WI38 (cell line): Measurements from ENCODE around the gene ABCC2.

Source experiments
- H3K4me3 ChIP-seq: 2 replicates; pipeline ENCODE4 v1.5.1; 2011; ENCODE audit warnings: low read depth, mild to moderate bottlenecking, control low read depth, low read length
- TF ChIP-seq, protein P1 (sequence below): IDR thresholded peaks from 2 replicates; pipeline ENCODE4 v1.5.1; 2012; ENCODE audit warnings: low read depth, mild to moderate bottlenecking, control low read depth, low read length

Gene ABCC2

DNA sequence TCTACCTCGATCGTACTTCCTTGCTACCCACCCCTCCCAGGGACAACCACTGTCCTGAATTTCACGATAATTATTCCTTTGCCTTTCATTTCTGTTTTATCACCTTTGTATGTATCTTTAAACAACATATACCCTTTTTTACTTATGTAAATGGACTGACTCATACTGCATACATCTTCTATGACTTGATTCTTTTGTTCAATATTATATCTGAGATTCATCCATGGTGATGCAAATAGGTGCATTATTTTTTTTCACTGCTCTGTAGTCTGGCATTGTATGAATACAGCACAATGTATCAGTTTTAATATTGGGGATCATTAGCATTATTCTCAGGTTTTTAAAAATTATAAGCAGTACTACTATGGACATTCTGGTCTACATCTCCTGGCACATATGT, 69.4 kb downstream of the ABCC2 start:
- no peak overlapping the region for H3K4me3 ChIP-seq
- TF ChIP-seq, protein P1, sequence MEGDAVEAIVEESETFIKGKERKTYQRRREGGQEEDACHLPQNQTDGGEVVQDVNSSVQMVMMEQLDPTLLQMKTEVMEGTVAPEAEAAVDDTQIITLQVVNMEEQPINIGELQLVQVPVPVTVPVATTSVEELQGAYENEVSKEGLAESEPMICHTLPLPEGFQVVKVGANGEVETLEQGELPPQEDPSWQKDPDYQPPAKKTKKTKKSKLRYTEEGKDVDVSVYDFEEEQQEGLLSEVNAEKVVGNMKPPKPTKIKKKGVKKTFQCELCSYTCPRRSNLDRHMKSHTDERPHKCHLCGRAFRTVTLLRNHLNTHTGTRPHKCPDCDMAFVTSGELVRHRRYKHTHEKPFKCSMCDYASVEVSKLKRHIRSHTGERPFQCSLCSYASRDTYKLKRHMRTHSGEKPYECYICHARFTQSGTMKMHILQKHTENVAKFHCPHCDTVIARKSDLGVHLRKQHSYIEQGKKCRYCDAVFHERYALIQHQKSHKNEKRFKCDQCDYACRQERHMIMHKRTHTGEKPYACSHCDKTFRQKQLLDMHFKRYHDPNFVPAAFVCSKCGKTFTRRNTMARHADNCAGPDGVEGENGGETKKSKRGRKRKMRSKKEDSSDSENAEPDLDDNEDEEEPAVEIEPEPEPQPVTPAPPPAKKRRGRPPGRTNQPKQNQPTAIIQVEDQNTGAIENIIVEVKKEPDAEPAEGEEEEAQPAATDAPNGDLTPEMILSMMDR, result no peak

DNA sequence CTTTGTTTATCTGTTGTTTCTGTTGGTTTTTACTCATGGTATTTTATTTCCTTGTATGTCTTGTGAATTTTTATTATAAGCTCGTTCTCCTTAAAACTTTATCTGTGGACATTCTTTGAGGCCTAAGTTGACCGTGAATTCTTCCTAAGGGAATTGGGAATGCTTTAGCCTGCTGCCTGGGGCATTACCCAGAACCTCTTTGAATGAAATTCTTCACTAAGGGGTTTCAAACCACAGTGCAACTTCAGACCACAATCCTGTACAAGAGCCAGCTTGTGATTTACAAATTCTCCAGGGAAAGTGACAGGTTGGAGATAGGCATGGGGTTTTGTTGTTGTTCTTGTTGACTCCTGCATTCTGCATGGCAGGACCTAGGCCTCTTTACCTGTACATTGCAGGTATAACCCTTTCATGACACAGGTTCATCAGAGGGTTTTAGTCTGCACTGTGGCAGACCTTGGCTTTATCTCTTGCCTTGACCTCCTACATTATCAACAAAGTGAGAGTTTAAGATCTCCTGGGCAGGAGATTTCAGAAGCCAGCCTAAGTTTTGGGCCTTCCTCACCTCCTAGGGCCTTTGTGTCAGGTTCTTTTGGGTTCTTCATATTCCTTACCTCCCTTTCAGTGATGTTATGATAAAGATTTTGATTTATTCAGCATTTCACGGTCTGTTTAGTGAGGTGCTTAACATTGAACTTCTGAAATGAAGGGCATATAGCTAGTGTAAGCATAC, 70.2 kb downstream of the ABCC2 start:
- TF ChIP-seq, protein P1, result no peak
- H3K4me3 ChIP-seq, result no peak overlapping the region

DNA sequence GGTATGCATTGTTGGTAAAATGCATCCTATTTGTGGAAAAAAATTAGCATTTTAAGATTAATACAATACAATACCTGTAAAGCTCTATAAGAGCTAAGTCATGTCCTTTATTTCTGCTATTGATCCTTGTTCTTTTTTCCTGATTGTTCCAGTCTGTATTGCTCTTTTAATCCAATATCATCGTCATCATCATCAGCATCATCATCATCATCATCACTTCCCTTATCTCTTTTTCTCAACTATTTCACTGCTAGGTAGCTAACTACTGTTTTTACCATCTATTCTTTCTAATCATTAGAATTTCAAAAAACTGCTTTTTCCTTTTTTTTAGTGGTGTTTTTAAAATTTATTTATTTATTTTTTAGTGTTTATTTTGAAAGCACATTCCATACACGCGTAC, 71.2 kb downstream of the ABCC2 start:
- H3K4me3 ChIP-seq, result peak overlapping the region; percentile 23; the same call in 1 of the 2 replicates
- TF ChIP-seq, protein P1, result no peak

DNA sequence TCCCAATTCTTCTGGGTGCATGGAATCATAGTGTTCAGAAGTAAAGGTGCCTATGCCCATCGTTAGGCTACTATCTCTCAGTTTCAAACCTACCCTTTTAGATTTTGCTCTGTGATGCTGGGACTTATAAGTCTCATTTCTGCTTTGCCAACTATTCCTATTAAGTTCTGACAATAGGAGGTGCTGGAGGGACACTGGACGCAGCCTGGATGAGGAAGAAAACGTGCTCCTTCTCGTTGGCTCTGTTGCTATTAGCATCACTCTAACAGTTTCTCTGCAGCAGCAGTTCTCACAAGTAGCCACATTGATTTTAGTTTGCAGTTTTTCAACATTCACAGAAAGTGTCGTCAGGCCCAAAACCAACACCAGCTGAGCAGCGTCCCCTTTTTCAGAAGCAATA, 72.4 kb downstream of the ABCC2 start:
- H3K4me3 ChIP-seq, result no peak overlapping the region
- TF ChIP-seq, protein P1, result peak; percentile 70; the same call in 1 of the 2 replicates

DNA sequence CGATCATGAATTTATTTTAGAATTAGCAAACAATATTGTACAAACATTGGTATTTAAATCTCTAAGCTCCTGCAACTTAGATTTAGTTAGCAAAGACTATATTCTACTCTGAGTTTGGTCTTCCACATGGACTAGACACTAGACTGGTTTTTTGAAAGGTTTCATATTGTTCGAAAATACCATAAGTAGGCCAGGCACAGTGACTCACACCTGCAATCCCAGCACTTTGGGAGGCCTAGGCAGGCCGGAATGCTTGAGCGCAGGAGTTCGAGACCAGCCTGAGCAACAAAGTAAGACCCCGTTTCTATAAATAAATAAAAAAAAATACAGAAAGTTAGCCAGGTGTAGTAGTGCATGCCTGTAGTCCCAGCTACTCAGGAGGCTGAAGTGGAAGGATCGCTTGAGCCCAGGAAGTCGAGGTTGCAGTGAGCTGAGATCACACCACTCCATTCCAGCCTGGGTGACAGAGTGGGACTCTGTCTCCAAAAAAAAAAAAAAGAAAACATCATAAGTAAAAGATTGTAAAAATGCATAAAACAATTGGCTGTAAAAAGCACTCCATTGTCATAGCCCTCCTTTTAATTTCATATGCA, 73.1 kb downstream of the ABCC2 start:
- TF ChIP-seq, protein P1, result no peak
- H3K4me3 ChIP-seq, result no peak overlapping the region

DNA sequence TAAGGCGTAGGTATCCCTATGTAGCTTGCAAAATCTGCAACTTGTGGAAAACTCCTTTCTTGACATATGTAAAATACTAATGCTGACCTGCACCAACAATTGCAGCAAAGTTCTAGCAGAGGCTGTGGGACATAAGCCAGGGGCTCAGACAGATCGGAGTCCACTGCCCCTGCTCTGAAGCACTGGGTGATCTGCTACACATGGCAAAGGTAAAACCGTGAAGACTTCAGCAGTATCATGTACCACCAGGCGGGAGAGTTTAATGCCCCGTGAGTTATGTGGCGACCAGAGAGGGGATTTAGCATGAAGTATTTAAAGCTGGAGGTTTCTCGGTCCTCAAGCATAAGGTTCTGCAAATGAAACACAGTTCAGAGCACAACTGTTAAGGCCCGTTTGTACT, 76.4 kb downstream of the ABCC2 start:
- TF ChIP-seq, protein P1, result no peak

DNA sequence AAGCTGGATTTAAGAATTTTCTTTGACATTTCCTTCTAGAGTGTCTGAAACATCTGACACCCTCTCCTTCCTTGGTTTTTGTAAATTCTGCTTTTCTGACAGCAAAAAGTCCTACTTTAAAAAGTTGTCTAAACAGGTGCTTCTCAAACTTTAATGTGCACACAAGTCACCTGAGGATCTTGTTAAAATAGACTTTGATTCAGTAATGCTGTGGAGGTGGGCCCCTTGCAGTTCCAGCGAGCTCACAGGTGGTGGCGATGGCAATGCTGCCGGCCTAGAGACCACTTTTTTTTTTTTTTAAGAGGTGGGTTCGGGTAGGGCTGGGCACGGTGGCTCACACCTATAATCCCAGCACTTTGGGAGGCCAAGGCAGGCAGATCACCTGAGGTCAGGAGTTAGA, 77.1 kb downstream of the ABCC2 start:
- H3K4me3 ChIP-seq, result no peak overlapping the region
- TF ChIP-seq, protein P1, result peak; percentile 17; the same call in 1 of the 2 replicates

More for the DNA sequence above, 76.4 kb downstream of the ABCC2 start:
- H3K4me3 ChIP-seq, result no peak overlapping the region
